GM10266 (cell line): ENCODE data around the gene PCARE.
"Not testable (repeated sequence)": the region's sequence is repeated elsewhere in the genome, so short reads cannot be mapped to it uniquely, and the experiment has no call there.

Experiments used
- DNase-seq: peaks from one replicate; pipeline ENCODE4 v3.0.0; 2012; ENCODE audit errors: extremely low spot score
- TF ChIP-seq, protein P1 (sequence below): IDR thresholded peaks from 2 replicates; pipeline ENCODE4 v1.5.1; 2012; ENCODE audit warnings: mild to moderate bottlenecking, low read depth; ENCODE audit not compliant: control insufficient read depth, insufficient read depth; ENCODE audit errors: missing control alignments

Gene PCARE

DNA sequence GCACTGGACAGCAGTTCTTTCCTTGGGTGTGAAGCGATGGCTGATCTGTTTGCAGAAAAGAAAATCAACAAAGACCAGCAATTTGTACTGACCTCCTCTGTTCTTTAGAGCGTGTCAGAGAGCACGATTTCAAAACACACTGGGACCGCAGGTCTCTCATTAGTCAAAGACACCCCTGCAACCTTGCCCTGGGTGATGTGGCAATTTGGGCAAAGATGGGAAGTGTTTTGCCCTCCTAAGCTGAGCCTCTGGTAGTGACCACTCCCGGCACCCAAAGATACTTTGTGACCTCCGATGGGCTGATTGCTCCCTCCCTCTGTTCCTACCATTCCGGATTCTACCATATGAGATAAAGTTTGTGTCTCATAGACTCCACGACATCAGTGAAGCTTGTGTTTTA, 22.6 kb upstream of the PCARE start:
- TF ChIP-seq, protein P1, sequence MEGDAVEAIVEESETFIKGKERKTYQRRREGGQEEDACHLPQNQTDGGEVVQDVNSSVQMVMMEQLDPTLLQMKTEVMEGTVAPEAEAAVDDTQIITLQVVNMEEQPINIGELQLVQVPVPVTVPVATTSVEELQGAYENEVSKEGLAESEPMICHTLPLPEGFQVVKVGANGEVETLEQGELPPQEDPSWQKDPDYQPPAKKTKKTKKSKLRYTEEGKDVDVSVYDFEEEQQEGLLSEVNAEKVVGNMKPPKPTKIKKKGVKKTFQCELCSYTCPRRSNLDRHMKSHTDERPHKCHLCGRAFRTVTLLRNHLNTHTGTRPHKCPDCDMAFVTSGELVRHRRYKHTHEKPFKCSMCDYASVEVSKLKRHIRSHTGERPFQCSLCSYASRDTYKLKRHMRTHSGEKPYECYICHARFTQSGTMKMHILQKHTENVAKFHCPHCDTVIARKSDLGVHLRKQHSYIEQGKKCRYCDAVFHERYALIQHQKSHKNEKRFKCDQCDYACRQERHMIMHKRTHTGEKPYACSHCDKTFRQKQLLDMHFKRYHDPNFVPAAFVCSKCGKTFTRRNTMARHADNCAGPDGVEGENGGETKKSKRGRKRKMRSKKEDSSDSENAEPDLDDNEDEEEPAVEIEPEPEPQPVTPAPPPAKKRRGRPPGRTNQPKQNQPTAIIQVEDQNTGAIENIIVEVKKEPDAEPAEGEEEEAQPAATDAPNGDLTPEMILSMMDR: no peak
- DNase-seq: no peak

GRCh38 chr2:29090311-29090710, 16.0 kb upstream of the PCARE start:
- DNase-seq: not testable (repeated sequence)

DNA sequence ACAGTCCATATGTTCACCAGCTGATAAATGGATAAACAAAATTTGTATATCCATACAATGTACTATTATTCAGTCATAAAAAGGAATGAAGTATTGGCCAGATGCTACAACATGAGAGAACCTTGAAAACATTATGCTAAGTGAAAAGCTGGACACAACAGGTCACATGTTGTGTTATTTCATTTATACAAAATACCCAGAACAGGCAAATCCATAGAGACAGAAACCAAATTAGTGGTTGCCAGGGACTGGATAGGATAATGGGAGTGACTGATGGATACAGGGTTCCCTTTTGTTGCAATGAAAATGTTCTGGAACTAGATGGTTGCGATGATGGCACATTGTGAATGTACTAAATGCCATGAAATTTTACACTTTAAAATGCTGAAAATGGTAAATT, 10.2 kb upstream of the PCARE start:
- no peak for DNase-seq
- TF ChIP-seq, protein P1: no peak

DNA sequence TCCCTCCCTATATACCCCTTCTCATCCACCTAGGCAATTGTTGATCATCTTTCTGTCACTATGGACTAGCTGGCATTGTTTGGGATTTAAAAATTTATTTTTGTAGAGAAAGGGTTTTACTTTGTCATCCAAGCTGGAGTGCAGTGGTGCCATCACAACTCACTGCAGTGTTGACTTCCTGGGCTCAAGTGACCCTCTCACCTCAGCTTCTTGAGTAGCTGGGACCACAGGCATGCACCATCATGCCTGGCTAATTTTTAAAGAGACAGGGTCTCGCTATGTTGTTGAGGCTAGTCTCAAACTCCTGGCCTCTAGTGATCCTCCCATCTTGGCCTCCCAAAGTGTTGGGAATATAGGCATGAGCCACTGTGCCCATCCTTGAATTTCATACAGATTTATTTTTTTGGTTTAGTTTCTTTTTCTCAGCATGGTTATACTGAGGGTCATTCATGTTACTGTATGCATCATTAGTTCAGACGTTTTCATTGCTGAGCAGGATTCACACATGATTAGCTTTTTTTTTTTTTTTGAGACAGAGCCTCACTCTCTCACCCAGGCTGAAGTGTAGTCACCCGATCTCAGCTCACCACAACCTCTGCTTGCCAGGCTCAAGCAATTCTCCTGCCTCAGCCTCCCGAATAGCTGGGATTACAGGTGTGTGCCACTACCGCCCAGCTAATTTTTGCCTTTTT, 8.6 kb upstream of the PCARE start:
- TF ChIP-seq, protein P1: no peak
- DNase-seq: no peak

DNA sequence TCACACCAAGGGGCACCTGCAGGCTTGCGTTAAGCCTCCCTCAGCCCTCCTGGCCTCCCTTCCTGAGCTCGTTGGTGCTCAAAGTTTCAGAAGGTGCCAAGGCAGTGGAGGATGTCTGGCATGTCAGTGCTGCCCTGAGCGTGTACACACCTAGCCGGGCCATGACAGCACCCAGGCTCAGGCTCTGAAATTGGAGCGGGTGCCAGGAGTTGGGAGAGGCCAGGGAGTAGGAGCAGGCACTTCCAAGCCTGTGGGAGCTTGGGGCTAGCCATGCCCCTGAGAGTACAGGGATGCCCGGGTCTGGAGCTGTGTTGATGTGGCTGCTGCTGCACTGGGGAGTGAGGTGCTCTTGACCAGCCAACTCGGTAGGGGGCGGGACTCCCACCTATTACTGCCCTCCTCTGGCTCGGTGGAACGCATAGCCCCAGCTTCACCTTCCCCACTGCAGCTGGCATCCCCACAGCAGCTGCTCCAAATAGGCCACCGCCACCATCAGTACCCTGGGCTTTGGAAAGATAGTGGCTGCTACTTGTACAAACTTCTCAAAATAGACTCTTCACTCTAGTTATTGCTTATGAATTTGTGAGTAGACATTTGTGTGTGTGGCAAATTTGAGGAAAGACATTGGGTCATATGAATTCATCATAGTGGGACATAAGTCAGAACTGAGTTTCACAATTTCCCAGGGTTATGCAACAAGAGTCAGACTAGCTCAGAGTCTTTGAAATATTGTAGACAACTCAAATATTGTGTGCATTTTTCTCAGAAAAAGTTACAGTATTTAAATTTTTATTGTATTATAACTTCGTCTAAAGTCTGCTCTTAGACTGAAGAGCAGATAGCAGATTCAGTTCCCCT, 6.8 kb upstream of the PCARE start:
- no peak for DNase-seq
- TF ChIP-seq, protein P1: no peak

DNA sequence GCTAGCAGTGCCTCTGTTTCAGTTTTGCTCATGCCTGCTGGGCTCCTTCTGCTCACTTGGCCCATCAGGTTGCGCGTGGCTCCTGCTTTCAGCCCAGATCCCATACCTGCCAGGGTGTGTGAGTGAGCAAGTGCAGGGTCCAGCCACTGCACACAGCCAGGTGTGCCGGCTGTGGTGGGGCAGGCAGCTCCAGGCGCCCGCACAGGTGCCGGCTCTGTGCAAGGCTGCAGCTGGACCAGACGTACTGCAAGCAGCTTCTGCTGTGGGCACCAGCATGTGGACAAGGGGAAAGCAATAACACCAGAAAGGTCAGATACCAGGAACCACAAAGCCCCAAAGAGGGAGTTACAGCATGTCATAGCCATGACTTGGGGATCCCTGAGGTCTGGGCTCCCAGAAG, 5.6 kb upstream of the PCARE start:
- TF ChIP-seq, protein P1: no peak
- no peak for DNase-seq

DNA sequence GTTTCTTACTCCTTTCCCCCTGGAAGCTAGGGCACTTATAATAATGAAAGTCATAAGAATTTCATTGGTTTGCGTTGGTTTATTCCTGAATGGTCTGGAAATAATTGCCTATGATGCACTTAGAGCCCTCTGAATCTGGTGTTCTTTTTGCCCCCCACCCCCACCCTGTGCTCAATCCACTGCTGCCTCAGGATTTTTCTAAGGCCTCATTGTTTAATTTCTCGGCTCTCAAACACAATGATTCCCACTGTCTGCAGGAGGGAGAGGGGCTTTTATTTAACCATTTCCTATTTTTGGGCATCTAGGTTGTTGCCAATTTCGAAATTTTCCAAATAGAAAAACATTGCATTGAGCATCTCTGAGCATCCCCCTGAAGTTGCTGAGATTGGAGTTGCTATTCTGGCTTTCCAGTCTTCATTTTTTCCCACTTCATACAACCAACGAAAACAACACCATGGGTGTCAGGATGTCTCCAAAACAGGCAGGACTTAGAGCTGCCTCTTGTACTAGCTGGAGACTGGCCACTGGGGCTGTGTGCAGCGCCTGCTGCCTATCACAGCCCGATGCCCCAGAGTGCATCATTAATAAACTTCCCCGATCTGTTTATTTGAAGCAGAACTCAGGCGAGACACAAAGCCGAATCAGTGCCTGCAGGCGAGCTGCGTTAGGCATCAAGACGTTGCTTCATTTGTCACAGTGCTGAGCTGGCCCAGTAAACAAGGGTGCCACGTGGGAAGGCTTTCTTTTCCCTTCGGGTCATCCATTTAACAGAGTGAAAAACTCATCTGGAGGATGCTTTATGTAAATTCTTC, 1.8 kb upstream of the PCARE start:
- TF ChIP-seq, protein P1: no peak
- no peak for DNase-seq
